CD4-positive, alpha-beta T cell treated with Interleukin-1 beta for 1 hour (primary cell): ENCODE data around the gene INPP5J.
"Not testable (repeated sequence)": the region's sequence is repeated elsewhere in the genome, so short reads cannot be mapped to it uniquely, and the experiment has no call there.

ENCODE experiments used
- DNase-seq, 2 donors: peaks; one replicate each; pipeline ENCODE4 v3.0.0-alpha.2; 2020 to 2022

INPP5J gene, protein sequence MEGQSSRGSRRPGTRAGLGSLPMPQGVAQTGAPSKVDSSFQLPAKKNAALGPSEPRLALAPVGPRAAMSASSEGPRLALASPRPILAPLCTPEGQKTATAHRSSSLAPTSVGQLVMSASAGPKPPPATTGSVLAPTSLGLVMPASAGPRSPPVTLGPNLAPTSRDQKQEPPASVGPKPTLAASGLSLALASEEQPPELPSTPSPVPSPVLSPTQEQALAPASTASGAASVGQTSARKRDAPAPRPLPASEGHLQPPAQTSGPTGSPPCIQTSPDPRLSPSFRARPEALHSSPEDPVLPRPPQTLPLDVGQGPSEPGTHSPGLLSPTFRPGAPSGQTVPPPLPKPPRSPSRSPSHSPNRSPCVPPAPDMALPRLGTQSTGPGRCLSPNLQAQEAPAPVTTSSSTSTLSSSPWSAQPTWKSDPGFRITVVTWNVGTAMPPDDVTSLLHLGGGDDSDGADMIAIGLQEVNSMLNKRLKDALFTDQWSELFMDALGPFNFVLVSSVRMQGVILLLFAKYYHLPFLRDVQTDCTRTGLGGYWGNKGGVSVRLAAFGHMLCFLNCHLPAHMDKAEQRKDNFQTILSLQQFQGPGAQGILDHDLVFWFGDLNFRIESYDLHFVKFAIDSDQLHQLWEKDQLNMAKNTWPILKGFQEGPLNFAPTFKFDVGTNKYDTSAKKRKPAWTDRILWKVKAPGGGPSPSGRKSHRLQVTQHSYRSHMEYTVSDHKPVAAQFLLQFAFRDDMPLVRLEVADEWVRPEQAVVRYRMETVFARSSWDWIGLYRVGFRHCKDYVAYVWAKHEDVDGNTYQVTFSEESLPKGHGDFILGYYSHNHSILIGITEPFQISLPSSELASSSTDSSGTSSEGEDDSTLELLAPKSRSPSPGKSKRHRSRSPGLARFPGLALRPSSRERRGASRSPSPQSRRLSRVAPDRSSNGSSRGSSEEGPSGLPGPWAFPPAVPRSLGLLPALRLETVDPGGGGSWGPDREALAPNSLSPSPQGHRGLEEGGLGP

DNA sequence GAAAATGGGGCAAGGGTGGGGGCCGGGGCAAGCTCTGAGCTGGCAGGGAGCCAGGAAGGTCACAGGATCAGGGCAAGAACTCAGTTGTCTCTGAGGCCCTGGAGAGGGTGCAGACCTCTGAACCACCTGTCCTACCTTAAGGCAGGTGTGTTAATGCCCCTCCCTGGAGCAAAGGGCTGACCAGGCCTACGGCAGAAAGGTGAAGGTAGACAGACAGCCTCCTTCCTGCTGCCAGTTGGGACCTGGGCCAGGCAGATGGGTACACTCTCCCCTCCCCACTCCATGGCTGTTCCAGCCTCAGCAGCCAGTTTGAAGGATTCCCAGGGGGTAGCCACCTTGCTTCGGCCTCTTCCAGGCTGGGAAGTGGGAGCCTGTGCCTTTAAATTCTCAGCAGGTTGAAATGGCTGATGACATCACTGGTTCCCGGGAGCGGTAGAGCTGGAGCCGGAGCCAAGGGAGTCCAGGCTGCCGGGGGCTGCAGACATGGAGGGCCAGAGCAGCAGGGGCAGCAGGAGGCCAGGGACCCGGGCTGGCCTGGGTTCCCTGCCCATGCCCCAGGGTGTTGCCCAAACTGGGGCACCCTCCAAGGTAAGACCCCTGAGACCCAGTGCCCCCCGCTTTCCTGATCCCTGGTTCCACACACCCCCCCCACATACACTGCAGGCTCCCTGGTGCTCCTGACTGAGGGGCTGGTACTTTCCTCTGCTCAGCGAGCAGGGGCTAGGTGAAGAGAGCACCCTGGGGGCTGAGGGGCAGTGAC lies at the start of gene INPP5J:
INPP5J (plus strand) TSS at position 435 of the 760 bp plus-strand sequence; CDS start at position 484, 49 bp downstream.
- no peak for DNase-seq

DNA sequence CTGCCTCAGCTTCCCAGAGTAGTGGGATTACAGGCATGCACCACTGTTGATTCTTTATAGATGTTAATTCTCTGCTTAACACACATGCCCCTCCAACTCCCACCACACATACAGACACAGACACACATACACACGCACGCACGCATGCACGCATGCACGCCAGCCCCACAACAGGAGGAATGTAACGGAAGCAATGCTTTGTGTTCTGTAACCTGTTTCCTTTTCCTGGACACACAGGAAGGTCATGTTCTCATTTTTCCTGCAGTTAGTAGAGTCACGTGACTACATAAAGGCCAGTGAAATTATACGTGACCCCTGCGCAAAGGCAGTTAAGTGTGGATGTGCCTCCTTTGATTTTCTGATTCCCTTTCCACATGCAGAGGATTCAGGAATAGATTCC lies 49.6 kb upstream of the INPP5J start:
- not testable (repeated sequence) for DNase-seq

DNA sequence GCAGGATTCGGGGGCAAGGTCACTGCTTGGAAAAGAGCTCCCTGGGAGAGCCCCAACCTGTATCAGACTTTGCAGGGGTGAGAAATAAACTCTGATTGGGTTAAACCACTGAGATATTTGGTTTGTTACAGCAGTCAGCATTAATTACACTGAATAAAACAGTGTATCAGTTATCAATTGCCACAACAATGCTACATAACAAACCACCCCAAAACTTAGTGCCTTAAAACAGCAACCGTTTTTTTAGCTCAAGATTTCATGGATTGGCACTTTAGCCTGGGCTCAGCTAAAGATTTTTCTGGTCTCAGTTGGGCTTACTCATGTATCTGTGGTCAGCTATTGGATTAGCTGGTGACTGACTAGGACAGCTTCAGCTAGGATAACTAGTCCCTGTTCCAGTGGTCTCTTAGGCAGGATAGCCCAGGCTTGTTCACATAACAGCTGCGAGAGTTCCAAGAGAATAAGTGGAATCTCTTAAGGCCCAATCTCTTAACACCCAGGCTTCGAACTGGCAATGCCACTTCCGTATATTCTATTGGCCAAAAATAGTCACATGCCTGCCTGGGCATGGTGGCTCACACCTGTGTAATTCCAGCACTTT lies 49.1 kb upstream of the INPP5J start:
- not testable (repeated sequence) for DNase-seq

DNA sequence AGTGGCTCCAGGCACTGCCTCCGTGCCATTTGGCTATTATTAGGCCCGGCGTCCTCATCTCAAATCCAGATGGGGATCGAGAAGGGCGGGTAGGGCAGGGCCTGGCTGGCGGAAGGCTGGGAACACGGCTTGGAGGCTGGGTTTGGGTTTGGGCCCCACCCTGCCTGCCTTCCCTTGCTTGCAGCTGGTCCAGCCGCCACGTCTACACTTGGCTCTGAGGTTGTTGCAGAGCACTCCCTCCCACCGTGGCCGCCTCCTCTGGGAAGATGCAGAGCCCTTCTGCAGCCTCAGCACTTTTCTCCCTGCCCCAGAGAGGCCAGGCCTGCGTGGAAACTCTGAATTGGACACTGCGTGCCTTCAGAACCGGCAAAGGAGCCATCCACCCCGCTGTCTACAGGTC lies 46.8 kb upstream of the INPP5J start:
- no peak for DNase-seq

DNA sequence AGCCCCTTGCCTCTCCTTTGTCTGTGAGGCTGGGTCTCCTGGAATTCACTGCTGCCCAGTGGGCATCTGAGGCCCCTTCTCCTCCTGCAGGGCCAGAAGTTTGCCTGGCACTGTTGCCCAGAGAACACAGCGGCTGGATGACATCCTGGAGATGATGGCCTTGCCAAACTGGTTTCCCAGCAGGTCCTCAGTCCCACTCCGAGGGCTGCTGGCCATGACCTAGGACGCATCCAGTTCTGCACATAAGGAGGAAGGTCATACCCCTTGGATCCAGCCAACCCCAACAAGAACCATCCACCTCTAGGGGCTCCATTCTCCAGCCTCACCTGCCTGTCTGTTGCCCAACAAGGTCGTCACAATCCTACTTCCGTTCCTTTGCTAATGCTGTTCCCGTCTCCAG lies 45.1 kb upstream of the INPP5J start:
- DNase-seq = no peak

DNA sequence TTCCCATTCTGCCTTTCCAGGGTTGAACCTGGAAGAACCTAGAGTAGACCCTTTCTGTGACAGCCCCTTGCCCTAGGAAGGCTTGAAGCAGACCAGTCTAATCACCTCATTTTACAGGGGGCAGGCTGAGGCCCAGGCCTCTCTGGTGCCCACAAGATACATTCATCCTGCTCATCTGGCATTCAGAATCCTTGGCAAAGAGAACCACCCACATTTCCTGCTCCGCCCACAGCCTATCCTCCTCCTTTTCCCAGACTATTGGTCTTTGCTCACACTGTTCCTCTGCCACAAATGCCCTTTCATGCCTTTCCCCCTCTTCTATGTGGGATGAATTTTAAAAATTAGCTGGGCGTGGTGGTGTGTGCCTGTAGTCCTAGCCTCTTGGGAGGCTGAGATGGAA lies 44.4 kb upstream of the INPP5J start:
- DNase-seq = not testable (repeated sequence)

DNA sequence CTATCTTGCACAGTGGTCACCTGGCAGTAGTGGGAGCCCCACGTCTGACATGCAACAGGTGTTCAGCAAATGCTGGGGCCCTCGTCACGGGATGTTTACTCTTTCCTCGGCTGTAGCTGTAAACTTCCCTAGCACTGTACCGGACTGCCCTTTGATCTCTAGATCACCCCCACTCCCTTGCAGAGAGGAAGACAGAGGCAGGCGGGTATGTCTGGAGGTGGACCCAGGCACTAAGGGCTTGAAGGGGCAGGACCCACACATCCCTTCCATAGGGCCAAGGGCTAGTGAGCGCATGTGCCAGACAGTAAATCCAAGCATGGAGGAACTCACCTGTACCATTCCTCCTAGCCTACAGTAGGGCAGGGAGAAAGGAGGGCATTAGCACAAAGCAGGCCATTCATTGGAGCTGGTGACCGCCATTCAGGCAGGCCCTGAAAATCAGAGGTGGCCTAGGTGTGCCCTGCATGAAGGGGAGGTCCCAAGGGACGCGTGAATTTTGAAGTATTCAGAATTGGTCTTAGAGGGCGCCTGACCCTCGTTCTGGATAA lies 43.6 kb upstream of the INPP5J start:
- DNase-seq = no peak

DNA sequence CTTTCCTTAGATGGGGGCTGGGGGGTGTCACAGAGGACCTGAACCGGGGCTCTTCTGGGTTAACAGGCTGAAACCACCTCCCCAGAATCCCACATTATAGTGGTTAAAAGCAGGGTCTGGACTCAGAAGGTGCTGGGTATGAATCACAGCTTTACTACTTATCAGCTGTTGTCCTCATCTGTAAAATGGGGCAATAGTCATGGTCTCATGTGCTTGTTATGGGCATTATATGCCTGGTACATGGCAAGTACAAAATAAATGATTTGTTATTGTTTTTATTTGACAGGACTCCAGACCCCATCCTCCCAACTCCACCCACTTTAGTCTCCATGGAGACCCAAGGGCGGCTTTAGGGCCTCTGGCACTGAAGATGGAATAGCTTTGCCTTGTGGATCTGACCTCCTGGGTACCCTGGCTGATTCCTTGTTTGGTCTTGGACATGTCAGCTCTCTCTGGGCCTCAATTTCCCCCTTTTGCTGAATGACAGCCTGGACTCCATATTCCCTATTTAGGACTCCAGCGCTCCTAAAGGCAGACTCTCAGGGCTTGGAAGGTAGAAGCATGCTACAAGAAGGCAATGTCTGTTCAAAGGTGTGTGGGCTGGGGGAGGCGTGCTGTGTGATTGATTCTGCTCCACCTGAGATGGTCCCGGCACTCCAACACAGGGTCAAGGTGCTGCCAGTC lies 42.5 kb upstream of the INPP5J start:
- DNase-seq = no peak

DNA sequence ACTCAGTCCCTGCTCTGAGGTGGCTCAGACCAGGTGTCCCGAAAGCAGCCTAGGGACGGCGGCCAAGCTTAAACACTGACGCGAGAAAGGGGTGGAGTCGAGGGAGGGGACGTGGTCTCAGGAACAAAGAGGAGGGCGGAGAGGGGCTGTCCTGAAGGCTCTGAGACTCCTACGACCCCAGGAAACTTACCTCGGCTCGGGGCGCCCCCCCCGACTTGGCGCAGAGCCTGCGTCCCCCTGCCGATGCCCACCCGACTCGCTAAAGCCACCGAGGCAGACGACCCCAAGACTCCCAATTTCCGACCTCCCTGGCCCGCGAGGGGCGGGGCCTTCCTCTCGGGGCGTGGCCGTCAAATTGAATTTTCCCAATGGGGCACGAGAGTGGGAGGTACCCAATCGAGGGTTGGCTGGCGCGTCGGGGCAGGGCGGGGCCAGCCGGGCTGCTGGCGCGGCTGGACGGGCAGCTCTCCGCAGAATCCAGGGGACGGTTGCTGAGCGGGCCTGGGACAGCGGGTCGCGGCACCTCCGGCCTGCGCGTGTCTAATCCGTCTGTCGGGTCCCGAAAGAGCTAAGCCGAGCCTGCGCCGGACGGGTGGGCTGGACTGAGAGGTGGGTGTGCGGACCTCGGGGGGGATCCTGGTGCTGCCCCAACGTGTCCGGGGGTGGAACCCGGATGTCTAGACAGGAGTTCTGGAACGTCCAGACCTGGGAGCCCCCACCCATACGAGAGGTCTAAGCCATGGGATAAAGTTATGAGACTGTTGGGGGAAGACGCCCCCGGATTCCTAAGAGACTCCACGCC lies 41.7 kb upstream of the INPP5J start, which contains the start of gene SMTN:
SMTN (plus strand) TSS at position 471 of the 802 bp plus-strand sequence. CDS start 1,941 bp downstream, outside the sequence.
- DNase-seq = peak; percentile 87 to 88

DNA sequence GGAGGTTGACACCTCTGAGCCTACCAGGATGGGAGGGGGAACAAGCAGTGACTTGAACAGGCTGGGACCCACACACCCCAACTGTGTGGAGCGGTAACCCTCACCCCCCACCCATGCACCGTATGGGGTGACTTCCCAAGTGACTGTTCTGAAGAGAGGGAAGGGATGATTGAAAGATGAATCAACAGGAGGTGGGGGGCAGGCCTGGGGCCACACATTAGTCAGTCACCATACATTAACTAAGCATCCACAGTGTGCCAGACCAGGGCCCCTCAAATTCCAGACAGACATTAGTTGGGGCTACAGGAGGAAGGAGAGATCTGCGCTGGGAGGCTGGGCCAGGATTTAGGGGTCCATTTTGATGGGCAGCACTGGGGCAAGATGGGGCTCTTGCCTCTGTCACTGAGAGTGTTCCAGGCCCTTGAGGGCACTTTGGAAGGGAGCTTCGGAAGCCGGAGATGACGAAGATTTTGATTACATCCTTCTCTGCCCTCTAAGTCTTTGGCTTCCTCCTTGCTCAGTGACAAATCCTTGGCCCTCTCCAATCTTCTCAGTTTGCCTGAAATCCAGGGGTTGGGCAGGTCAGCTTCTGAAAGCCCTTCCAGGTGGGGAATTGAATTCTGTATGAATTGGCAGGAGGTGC lies 40.7 kb upstream of the INPP5J start:
- no peak for DNase-seq

DNA sequence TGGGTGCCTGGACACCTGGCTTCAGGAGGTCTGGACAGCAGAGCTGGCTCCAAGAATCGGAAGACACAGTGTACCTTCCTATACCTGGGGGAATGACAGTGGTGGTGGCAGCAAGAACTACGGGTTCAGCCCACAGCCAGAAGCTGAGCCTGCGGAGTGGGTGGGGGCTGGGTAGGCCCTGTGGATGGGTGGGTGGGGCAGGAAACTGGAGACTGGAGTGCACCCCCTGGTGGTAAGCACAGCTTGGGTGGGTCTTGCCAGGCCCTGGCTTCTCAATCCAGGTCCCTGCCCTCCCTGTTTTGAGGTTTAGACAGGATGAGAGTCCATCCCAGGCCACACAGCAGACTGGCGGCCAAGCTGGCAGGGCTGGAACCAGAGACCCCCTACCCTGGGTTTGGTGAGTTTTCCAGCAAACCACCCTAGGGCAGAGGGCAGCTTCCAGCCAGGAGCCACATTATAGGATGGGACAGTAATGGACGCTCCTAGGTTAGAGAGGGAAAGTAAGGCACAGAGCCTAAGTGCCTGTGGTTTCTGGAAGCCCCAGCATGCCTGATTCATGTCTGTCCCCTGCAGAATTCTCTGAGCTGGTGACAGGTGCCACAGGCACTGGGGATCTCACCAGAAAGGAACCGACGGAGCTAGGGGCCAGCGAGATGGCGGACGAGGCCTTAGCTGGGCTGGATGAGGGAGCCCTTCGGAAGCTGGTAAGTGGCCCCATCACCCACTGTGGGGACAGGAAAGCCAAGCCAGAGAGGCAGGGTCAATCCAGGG lies 40.0 kb upstream of the INPP5J start:
- peak; percentile 42 to 47 for DNase-seq

DNA sequence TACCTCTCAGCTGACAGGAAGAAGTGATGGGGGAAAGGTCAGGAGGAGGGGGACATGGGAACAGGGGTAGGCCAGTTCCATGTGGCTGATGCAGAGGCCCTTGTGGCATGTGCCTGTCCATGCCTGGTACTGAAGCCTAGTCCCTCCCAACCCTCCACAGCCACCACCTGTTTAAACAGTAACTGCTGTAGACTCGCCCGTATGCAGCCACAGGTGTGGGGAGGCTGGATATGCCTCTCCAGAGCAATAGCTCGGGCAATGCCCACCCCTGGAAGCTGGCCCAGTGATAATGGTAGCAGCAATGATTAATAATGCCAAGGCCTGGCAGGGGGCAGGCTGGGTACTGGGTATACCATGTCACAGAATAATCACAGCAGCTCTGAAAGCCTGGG lies 39.4 kb upstream of the INPP5J start:
- no peak for DNase-seq

DNA sequence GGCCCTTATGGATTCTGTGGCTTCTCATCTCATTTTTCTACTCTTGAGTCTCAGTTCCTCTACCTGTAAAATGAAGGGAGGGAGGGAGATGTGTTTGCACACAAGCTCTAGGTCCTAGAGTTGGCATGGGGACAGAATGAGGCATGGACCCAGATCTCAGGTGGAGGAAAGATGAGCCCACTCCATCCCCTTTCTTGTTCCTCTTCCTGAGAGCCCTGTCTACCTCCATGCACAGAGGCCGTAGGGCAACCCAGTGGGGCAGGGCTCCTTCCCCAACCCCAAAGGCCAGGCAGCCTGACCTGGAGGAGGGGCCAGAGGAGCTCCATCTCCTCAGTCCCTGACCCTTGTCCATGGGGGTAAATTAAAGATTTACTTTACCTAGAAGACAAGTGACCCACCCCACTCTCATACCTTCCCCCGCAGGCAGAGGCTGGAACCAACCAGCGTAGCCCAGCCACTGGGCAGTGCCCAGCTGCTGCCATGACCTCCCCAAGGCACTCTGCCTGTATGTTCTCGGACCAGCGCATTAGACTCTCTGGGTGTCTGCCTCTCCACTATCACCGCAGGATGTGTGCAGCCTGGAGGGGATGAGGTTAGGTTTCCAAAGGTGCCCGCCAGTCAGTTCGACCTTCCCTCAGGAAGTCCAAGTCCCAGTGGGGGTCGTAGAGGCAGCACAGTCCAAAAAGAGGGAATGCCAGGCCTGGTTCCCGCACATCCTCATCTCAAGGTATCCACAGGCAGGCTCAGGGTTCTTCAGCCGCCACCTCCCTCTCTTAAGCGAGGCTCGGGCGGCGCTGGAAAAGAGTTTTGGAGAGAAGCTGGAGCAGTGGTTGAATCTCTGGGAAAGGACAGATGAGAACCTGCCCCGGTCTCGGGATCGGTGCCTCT lies 38.6 kb upstream of the INPP5J start:
- DNase-seq = no peak

DNA sequence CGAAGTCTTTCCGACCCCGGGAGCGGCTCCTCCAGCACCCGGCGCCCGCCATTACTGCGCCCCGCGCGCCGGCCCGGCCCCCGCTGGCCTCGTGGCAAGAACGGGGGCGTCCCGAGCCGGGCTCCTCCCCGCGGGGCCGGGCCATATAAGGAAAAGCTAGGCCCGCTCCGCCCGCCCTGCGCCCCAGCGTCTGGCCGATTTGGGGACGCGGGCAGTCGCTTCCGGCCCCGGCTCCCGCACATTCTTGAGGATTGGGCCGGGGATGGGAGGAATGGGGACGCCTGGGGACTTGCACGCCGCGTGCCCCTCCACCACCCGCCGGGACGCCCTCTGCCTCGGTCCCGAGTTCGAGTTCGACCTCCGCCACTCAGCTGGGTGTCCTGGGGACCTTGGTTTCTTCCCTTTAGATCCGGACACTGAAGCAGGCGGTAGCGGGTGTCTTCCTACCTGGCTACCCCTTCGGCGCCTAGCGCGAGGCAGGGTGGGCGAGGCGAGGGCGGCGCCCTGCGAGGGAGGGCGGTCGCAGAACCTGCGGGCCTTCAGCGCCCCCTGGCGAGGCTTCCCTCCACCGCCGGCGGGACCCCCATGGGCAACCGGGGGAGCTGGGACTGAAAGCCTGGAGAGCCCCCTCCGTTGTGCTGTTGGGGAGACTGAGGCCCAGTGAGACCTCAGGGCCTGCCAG lies 37.8 kb upstream of the INPP5J start:
- peak; percentile 82 to 84 for DNase-seq

DNA sequence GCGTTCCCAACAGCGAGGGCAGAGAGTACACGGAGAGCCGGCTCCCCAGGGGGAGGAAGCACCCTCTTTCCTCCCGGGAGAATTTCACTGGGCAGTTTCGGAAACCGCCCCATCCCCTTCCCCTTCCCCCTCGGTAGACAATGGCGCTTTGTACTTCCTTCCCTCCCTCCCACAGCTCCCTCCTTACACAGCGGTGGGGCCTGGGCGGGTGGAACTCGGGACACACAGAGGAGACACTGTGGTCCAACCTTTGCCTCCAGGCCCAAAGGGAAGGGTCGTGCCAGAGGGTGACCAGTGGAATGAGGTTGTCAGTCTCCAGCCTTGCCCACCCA lies 37.3 kb upstream of the INPP5J start:
- DNase-seq = no peak

DNA sequence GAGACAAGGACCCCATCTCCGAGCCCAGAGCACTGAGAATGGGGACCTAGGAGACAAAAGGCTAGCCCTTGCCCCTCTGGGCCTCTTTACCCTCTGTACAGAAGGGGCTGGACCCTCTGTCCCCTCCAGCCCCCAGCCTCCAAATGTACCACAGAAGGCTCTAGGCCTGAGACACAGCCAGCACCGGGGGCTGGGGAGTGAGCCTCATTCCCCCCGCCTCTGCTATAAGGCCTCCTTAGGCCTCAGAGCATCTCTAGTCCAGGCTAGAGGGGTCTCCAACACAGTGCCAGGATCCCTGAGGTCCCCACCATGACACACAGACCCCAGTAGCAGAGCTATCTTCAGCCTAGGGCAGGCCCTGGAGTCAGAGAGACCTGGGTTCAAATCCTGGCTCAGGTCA lies 36.8 kb upstream of the INPP5J start:
- no peak for DNase-seq

DNA sequence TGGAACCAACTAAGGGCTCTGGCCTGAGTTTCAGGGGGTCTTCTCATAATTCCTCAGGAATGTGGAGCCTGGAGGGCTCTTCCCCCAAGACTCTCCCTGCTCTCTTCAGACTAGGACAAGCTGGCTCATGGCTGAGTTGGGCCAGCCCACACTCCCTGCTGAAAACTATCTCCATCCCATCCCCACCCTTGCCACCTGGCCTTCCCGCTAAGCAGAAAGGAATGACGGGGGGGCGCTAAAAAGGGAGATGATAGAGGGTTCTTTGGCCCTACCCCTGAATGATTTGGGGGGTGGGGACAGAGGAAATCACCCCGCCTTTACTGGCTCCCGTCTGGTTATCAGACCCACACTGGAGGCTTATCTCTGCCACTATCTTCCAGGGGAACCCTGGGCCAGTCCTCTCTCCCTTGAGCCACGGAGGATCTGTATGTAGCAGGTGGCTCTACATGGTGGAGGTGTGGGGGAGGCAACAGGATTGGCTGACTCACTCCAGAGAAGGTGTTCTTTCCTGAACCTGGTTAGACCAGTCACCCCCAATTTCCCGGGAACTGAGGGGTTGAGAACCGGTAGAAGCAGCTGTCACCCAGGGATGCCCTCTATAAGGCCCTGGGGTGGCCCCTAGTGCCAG lies 35.9 kb upstream of the INPP5J start:
- no peak for DNase-seq
